Common myeloid progenitor, CD34-positive (primary cell): Measurements from ENCODE around the gene C18orf63.
A peak's percentile ranks its signal among the peaks of the same experiment; 100 is the strongest.
"Not testable (repeated sequence)": the region's sequence is repeated elsewhere in the genome, so short reads cannot be mapped to it uniquely, and the experiment has no call there.

Experiments
- CTCF ChIA-PET: fragments of 350-600 bp; sonication (Branson Sonifier 250); formaldehyde crosslinking; loops from one replicate; lab custom pipeline; 2021; ENCODE audit warnings: antibody characterized with exemption; lab: Charles Lee
- POLR2A ChIA-PET: fragments of 350-600 bp; sonication (Branson Sonifier 250); formaldehyde crosslinking; loops from one replicate; lab custom pipeline; 2021; ENCODE audit warnings: antibody characterized with exemption; lab: Charles Lee
- DNase-seq, 3 donors: peaks; one replicate each; pipeline versions ENCODE4 v3.0.0 to v3.0.0-alpha.2; 2013
- H3K27ac ChIP-seq, 2 experiments: 1 replicate in 1 of 2; 2 replicates in 1 of 2; pipeline ENCODE4 v1.7.0; 2013; ENCODE audit warnings: inconsistent platforms in 2 of 2, low read length in 2 of 2, mild to moderate bottlenecking in 2 of 2, low read depth in 1 of 2, moderate library complexity in 1 of 2; ENCODE audit not compliant: severe bottlenecking in 2 of 2, insufficient read depth in 1 of 2, poor library complexity in 1 of 2
- H3K27me3 ChIP-seq, 5 experiments: replicated peaks in 2 of 5; 1 replicate in 3 of 5; 2 replicates in 2 of 5; pipeline versions ENCODE4 v1.6.1 to v1.7.0; 2013; ENCODE audit warnings: low read length in 4 of 5, mild to moderate bottlenecking in 2 of 5, moderate library complexity in 2 of 5, inconsistent platforms in 1 of 5; ENCODE audit not compliant: insufficient read depth in 5 of 5, control insufficient read depth in 4 of 5
- H3K36me3 ChIP-seq, 4 experiments: 1 replicate in 2 of 4; 2 replicates in 2 of 4; pipeline versions ENCODE4 v1.6.1 to v1.7.0; 2013; ENCODE audit warnings: low read length in 3 of 4, control low read depth in 1 of 4, mild to moderate bottlenecking in 1 of 4; ENCODE audit not compliant: control insufficient read depth in 4 of 4, insufficient read depth in 4 of 4
- H3K4me1 ChIP-seq, 4 experiments: 1 replicate in 3 of 4; 2 replicates in 1 of 4; pipeline versions ENCODE4 v1.6.1 to v1.7.1; 2013; ENCODE audit warnings: low read length in 3 of 4, mild to moderate bottlenecking in 3 of 4, control low read depth in 1 of 4, inconsistent platforms in 1 of 4, moderate library complexity in 1 of 4; ENCODE audit not compliant: control insufficient read depth in 4 of 4, insufficient read depth in 4 of 4; ENCODE audit errors: control extremely low read depth in 1 of 4
- H3K4me3 ChIP-seq, 7 experiments: 1 replicate in 4 of 7; 2 replicates in 3 of 7; pipeline versions ENCODE4 v1.5.1 to v1.7.0; 2013; ENCODE audit warnings: mild to moderate bottlenecking in 7 of 7, low read length in 6 of 7, moderate library complexity in 6 of 7, inconsistent platforms in 2 of 7, low read depth in 2 of 7, control low read depth in 1 of 7; ENCODE audit not compliant: insufficient read depth in 4 of 7, control insufficient read depth in 1 of 7; ENCODE audit errors: extremely low read depth in 1 of 7
- H3K9me3 ChIP-seq, 5 experiments: 1 replicate in 4 of 5; 2 replicates in 1 of 5; pipeline versions ENCODE4 v1.6.1 to v1.7.1; 2013; ENCODE audit warnings: low read length in 4 of 5, mild to moderate bottlenecking in 2 of 5, inconsistent platforms in 1 of 5, low read depth in 1 of 5, moderate library complexity in 1 of 5; ENCODE audit not compliant: control insufficient read depth in 4 of 5, insufficient read depth in 2 of 5; ENCODE audit errors: control extremely low read depth in 1 of 5
- WGBS: methylation state at CpG from one replicate; pipeline ENCODE4 v1.1.5; 2013; ENCODE audit not compliant: insufficient coverage; 5-methylcytosine and 5-hydroxymethylcytosine counted together

C18orf63 gene

DNA sequence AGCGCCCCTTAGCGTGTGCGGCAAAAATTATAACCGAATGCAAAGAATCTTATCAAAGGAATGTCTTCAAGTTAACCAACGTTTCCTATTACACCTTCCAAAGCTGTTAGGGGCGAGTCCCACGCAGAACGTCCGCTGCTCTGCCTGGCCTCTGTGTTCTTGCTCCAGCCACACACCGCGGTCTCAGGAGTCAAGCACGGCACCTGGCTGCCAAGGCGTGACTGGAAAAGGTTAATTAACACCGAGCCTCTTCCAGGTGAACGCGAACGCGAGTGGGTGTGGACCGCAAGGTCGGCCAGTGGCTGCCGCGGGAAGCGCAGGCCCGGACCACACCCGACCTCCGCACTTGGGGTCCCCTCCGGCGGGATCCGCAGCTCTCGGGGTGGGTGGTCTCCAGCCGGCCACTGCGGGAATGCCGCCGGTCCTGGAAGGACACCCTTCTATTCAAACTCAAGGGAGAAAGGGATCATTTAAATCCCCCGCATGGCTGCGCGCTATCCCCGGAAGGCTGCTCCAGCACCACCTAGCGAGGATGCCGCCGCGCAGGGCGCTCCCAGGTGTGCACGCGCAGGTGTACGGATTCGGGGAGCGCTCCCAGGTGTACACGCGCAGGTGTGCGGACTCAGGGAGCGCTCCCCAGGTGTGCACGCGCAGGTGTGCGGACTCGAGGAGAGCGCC is 24.7 kb upstream of the C18orf63 start:
- peak in 2 of 3 donors; percentile 7 to 26 for DNase-seq
- no peaks in the 10 kb centered on the region for H3K36me3 ChIP-seq
- WGBS, result 32% methylated on average over 38 of the region's 57 CpGs

DNA sequence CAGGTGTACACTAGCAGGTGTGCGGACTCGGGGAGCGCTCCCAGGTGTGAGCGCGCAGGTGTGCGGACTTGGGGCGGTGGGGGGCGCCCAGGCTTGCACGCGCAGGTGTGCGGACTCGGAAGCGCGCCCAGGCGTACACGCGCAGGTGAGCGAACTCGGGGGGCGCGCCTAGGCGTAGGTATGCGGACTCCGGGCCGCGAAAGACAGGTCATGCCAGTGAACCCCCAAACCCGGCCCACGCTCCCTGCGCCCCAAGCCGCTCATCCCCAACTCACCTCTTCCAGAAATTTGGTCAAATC is 24.2 kb upstream of the C18orf63 start:
- H3K36me3 ChIP-seq, result no peaks in the 10 kb centered on the region
- H3K27ac ChIP-seq, result peak overlapping the region in 1 of 2 experiments; percentile 66
- POLR2A ChIA-PET, result no interaction called here
- peaks cover 0 to 3% (median 0%) of the 10 kb centered on the region in 5 experiments for H3K9me3 ChIP-seq
- peak overlapping the region; percentile 80 to 99 (median 89) for H3K4me3 ChIP-seq
- WGBS, result 0% methylated on average over 22 of the region's 30 CpGs
- no peak for DNase-seq
- H3K27me3 ChIP-seq, result no peaks in the 10 kb centered on the region
- peaks cover 0 to 16% (median 15%) of the 10 kb centered on the region in 4 experiments for H3K4me1 ChIP-seq
- CTCF ChIA-PET, result no interaction called here

More for the DNA sequence above, 24.7 kb upstream of the C18orf63 start:
- H3K27ac ChIP-seq, result no peak overlapping the region
- POLR2A ChIA-PET, result no interaction called here
- H3K4me1 ChIP-seq, result peaks cover 0 to 16% (median 15%) of the 10 kb centered on the region in 4 experiments
- H3K4me3 ChIP-seq, result peak overlapping the region; percentile 80 to 99 (median 89)
- CTCF ChIA-PET, result interaction anchor here (1.6 kb wide), 1 partner anchor 94 kb away, joined by 5 read pairs; no protein-coding TSS in a partner anchor
- H3K9me3 ChIP-seq, result peaks cover 0 to 3% (median 0%) of the 10 kb centered on the region in 5 experiments
- no peaks in the 10 kb centered on the region for H3K27me3 ChIP-seq

DNA sequence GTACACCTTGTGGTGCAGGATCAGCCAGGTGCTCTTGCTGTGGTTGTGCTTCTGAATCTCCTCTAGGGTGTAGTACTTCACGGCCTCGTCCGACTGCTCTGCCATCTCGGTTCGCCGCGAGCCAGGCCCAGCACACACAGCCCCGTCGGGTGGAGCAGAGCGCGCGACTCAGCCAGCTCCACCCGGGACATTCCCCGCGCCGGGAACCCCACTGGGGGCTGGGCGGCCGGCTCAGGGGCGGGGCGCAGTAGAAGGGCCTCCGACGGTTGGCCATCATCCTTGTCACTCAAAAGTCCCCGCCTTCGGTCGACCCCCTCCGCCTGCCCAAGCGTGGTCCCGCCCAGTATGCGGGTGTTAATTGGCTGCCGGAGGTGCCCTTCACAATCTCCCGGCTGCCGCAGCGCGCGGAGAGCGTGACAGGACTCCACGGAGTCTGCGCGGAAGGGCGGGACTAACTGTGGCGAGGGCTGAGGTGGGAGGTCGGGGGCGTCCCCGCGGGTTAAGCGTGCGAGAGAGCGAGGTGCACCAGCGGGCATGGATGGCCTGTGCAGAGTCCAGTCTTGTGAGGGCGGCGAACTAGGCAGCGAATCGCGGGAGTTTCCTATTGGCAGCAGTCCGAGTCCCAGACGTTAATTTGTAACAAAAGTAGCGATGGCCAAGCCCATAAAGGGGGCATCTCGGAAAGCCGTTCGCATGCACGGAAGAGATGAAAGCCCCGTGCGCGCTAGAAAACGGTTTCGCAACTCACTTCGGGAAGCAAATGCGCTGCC is 23.7 kb upstream of the C18orf63 start, which contains the start of gene CYB5A:
Gene CYB5A (minus strand): TSS at position 193 of the 770 bp plus-strand sequence. CDS start 88 bp downstream, at position 105.
- H3K9me3 ChIP-seq, result peaks cover 0 to 3% (median 0%) of the 10 kb centered on the region in 5 experiments
- POLR2A ChIA-PET, result interaction anchor here (0.7 kb wide), 1 partner anchor 307 kb away, joined by 3 read pairs; no protein-coding TSS in a partner anchor
- no peaks in the 10 kb centered on the region for H3K36me3 ChIP-seq
- peak within 1 kb of the TSS; percentile 80 to 99 (median 89) for H3K4me3 ChIP-seq
- no peaks in the 10 kb centered on the region for H3K27me3 ChIP-seq
- DNase-seq, result peak; percentile 97 to 99 (median 98)
- peak within 1 kb of the TSS; percentile 20 to 66 for H3K27ac ChIP-seq
- WGBS, result under 1% methylated on average over 48 of the region's 68 CpGs
- CTCF ChIA-PET, result no interaction called here
- H3K4me1 ChIP-seq, result peaks cover 0 to 16% (median 15%) of the 10 kb centered on the region in 4 experiments

DNA sequence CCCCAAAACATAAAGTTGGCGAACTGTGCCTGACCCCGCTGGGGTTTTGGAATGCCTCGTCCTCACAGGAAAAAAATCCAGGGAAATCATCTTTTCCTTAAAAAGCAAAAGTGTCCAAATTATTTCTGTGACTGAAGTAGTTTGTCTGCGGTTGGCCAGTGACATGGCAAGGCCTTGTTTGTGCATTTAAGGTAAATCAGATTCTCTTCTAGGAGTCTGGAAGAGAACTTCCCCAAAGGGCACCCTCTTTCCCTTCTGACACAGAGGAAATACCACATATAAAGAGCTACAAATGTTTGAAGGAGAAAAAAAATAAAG is 23.1 kb upstream of the C18orf63 start:
- Histone ChIP-seq H3K9me3 (peaks cover 0 to 3% (median 0%) of the 10 kb centered on the region in 5 experiments), H3K4me1 (peaks cover 0 to 16% (median 15%) of the 10 kb centered on the region in 4 experiments), H3K27ac (peak overlapping the region; percentile 20 to 59), H3K4me3 (peak overlapping the region; percentile 80 to 99 (median 89)), H3K27me3 (no peaks in the 10 kb centered on the region), H3K36me3 (no peaks in the 10 kb centered on the region)
- DNase-seq, result peak in 1 of 3 donors; percentile 13
- WGBS, result 4% methylated on average over 3 of the region's 4 CpGs
- POLR2A ChIA-PET, result interaction anchor here (0.7 kb wide), 1 partner anchor 306 kb away, joined by 3 read pairs; no protein-coding TSS in a partner anchor
- CTCF ChIA-PET, result no interaction called here

DNA sequence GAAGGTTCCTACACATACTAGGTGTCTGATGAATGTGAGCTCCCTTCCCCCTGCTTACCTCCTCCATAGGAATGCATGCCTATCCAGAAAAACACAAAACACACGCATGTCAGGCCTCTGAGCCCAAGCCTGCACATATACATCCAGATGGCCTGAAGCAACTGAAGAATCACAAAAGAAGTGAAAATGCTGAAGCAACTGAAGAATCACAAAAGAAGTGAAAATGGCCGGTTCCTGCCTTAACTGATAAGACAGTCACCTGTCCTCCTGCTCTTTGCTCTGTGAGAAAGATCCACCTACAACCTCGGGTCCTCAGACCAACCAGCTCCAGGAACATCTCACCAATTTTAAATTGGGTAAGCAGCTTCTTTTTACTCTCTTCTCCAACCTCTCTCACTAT is 22.7 kb upstream of the C18orf63 start:
- 100% methylated on average over 3 of the region's 3 CpGs for WGBS
- Histone ChIP-seq H3K4me3 (peak overlapping the region in 2 of 7 experiments; percentile 80 to 95), H3K4me1 (peaks cover 0 to 16% (median 15%) of the 10 kb centered on the region in 4 experiments)
- POLR2A ChIA-PET, result interaction anchor here (0.7 kb wide), 1 partner anchor 306 kb away, joined by 3 read pairs; no protein-coding TSS in a partner anchor
- CTCF ChIA-PET, H3K36me3 ChIP-seq, H3K9me3 ChIP-seq, H3K27me3 ChIP-seq, H3K27ac ChIP-seq: not testable (repeated sequence)
- peak in 1 of 3 donors; percentile 21 for DNase-seq

DNA sequence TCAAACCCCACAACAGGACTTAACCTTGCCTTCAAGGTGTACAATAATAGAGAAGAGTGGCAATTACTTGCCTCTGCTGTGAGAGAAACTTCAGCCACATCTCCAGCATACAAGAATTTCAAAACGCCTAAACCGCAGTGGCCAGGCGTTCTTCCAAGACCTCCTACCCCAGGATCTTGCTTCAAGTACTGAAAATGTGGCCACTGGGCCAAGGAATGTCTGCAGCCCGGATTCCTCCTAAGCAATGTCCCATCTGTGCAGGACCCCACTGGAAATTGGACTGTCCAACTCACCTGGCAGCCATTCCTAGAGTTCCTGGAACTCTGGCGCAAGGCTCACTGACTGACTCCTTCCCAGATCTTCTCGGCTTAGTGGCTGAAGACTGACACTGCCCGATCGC is 21.1 kb upstream of the C18orf63 start:
- POLR2A ChIA-PET, result no interaction called here
- CTCF ChIA-PET, result no interaction called here
- no peak overlapping the region for H3K27ac ChIP-seq
- peaks cover 0 to 3% (median 0%) of the 10 kb centered on the region in 5 experiments for H3K9me3 ChIP-seq
- H3K4me3 ChIP-seq, result no peak overlapping the region
- H3K36me3 ChIP-seq, result no peaks in the 10 kb centered on the region
- H3K4me1 ChIP-seq, result peaks cover 0 to 16% (median 15%) of the 10 kb centered on the region in 4 experiments
- H3K27me3 ChIP-seq, result no peaks in the 10 kb centered on the region
- WGBS, result 99% methylated on average over 8 of the region's 8 CpGs
- DNase-seq, result no peak
